ENCODE results near the gene KCNK5.

- TF ChIP-seq RARB (CRISPR knock-in tag; IDR thresholded peaks at IDR 0.05) (no peak), ESRRA (IDR thresholded peaks at IDR 0.05; ENCODE audit: borderline replicate concordance, low read length) (no peak)
Observed at GRCh38 chr6:39224523-39225182, 4.6 kb downstream of the KCNK5 start.
